ENCODE data around the gene LNP1.

DNA sequence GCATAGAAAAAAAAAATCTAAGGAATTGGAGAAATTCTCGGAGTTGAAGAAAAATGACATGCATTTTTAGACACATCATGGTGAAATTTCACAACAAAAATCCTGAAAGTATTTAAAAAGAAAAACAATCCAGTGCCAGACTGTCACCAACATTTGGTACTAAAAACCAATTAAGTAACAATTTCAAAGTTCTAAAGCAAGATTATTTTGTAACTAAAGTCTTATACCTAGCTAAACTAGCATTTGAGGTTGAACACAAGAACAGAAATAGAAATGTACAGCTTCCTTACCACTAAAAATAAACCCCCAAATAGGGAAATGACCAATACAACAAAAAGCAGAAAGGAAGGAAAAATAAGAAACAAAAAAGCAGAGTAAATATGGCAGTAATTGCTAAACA is 12.3 kb upstream of the LNP1 start:
- TF ChIP-seq, protein P1, sequence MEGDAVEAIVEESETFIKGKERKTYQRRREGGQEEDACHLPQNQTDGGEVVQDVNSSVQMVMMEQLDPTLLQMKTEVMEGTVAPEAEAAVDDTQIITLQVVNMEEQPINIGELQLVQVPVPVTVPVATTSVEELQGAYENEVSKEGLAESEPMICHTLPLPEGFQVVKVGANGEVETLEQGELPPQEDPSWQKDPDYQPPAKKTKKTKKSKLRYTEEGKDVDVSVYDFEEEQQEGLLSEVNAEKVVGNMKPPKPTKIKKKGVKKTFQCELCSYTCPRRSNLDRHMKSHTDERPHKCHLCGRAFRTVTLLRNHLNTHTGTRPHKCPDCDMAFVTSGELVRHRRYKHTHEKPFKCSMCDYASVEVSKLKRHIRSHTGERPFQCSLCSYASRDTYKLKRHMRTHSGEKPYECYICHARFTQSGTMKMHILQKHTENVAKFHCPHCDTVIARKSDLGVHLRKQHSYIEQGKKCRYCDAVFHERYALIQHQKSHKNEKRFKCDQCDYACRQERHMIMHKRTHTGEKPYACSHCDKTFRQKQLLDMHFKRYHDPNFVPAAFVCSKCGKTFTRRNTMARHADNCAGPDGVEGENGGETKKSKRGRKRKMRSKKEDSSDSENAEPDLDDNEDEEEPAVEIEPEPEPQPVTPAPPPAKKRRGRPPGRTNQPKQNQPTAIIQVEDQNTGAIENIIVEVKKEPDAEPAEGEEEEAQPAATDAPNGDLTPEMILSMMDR (IDR thresholded peaks at IDR 0.05): no peak
- TF ChIP-seq POLR2A (IDR thresholded peaks at IDR 0.05): no peak
